ENCODE results near the gene PDE6A.
A peak's percentile ranks its signal among the peaks of the same experiment; 100 is the strongest.

PDE6A gene

DNA sequence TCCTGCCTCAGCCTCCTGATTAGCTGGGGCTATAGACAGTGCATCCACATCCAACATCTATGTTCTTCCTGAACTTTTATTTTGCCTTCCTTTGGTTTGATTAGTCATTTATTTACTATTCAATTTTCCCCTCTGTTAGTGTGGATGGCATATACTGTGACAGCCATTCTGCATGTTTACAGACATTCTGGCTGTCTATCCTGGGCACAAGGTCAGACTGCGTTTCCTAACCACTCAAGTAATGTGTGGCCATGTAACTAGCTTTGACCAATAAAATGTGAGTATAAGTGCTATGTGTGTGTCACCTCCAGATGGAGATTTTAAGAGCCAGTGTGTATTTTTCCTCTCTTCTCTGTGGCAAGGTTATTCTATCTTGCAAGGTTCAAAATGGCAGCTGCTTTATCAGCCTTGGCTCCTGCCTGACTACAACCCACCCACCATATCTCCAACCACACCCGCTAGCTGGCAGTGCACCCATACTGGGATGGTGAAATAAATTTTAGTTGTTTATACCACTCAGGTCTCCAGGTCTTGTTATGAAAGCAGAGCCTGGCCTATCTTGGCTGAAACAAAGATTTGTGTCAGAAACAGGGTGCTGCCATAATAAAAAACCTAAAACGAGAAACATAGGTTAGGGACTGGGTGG lies 32.2 kb downstream of the PDE6A start:
- no peak for DNase-seq (ENCODE audit: low read depth in 1 of 2, low spot score in 1 of 2)
- TF ChIP-seq JUND (IDR thresholded peaks at IDR 0.05; ENCODE audit: low read depth): no peak
- in situ Hi-C loops (cut with HindIII; ENCODE audit: low pct_unique_long_range_greater_than_20kb, low sequenced_read_pairs): no loop called here

DNA sequence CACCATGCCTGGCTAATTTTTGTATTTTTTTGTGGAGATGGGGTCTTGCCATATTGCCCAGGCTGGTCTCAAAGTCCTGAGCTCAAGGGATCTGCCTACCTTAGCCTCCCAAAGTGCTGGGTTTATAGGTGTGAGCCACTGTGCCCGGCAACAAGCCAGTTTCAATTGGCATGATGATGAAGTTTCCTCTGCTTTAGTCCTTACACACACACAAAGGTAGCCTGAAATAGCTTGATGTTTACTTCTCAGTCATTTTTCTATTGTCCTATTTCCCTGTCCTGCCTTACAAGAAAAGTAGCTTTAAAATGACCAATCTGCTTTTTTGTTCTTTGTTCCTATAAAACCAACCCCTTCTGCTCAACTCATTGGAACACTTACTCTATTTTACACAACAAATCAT lies 33.6 kb downstream of the PDE6A start:
- no peak for TF ChIP-seq JUND (IDR thresholded peaks at IDR 0.05; ENCODE audit: low read depth)

DNA sequence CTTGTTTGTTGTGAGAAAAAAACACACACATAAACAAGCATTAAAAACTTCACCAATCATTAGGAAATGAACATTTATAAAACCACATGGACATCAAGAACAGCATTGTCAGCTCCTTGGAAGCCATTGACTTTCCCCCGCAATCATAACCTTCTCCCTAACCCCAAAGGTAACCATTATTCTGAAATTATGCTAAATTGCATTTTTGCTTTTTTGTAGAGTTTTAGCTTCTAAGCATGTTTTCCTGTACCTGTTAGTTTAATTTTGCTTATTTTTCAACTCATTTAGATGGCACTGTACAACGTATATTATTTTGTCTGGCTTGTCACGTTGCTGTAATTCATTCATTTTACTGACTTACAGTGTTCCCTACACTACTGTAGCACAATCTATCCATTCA lies 36.8 kb downstream of the PDE6A start:
- in situ Hi-C loops (cut with HindIII; ENCODE audit: low pct_unique_long_range_greater_than_20kb, low sequenced_read_pairs): no loop called here
- no peak for TF ChIP-seq JUND (IDR thresholded peaks at IDR 0.05; ENCODE audit: low read depth)
- no peak for DNase-seq (ENCODE audit: low read depth in 1 of 2, low spot score in 1 of 2)

More for the DNA sequence above, 33.6 kb downstream of the PDE6A start:
- peak in 1 of 2 experiments; percentile 39 for DNase-seq (ENCODE audit: low read depth in 1 of 2, low spot score in 1 of 2)
- in situ Hi-C loops (cut with HindIII; ENCODE audit: low pct_unique_long_range_greater_than_20kb, low sequenced_read_pairs): no loop called here

DNA sequence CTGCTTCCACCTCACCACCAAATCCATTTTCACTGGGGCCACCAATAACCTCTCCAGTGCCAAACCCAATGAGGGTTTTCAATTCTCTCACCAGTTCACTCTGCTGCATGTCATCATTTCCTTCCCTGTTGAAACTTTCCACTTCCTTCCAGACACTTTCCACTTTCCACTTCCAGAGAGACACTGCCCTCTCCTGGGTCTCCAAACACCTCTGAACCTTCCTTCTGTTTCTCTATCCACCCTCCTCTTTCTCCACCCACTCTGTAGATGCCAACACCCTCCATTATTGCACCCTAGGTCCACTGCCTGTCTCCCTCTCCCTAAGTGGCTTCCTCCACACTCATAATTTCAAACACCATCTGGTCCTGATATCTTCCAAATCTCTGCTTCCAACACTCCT lies 39.6 kb downstream of the PDE6A start:
- in situ Hi-C loops (cut with HindIII; ENCODE audit: low pct_unique_long_range_greater_than_20kb, low sequenced_read_pairs): no loop called here
- peak in 1 of 2 experiments; percentile 35 for DNase-seq (ENCODE audit: low read depth in 1 of 2, low spot score in 1 of 2)
- no peak for TF ChIP-seq JUND (IDR thresholded peaks at IDR 0.05; ENCODE audit: low read depth)

DNA sequence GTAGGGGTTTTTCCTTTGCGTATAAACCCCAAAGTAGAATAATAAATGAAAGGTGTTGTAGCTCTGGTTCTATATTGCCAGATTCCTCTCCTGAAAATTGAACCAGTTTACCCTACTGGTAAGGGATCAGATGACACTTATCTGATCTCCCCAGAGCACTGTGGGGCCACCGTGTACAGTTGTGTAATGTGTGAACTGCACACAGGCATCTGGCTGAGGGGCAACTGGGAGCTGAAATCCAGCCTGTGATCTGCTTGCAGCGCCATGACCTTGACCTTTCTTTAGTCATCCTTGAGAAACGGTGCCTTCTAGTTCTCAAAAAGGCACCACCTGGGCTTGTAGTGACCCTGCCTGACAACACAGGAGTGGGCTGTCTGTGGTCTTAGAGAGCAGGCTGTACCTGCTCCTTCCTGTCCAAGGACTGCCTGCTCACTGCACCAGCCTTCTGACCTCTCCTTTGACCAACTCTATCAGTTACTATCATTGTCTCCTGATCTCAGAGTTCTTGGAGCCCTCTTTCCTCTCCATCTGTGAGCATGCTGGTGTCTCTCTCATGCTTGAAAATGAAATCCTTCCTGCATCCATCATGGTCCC lies 40.2 kb downstream of the PDE6A start:
- DNase-seq (ENCODE audit: low read depth in 1 of 2, low spot score in 1 of 2): peak in 1 of 2 experiments; percentile 39
- in situ Hi-C loops (cut with HindIII; ENCODE audit: low pct_unique_long_range_greater_than_20kb, low sequenced_read_pairs): no loop called here

DNA sequence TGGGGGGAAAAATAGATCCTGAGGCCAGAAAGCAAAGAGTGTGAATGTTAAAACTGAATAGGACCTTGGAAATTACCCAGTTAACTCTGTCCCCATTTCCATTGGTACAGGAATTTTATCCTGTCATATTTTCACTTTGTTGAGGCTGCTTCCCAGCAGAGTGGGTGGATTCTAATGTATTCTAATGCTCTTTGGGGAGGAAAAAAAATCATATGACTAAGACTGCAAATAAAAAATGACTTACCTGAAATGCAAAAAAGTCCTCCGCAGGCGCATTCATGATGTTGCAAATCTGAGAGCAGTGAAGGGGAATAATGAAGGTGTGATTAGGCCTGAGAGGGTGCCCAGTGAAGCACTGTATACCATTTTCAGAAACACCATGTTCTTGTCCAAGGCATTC lies 41.2 kb downstream of the PDE6A start:
- in situ Hi-C loops (cut with HindIII; ENCODE audit: low pct_unique_long_range_greater_than_20kb, low sequenced_read_pairs): no loop called here

More for the DNA sequence above, 40.2 kb downstream of the PDE6A start:
- TF ChIP-seq JUND (IDR thresholded peaks at IDR 0.05; ENCODE audit: low read depth): no peak

DNA sequence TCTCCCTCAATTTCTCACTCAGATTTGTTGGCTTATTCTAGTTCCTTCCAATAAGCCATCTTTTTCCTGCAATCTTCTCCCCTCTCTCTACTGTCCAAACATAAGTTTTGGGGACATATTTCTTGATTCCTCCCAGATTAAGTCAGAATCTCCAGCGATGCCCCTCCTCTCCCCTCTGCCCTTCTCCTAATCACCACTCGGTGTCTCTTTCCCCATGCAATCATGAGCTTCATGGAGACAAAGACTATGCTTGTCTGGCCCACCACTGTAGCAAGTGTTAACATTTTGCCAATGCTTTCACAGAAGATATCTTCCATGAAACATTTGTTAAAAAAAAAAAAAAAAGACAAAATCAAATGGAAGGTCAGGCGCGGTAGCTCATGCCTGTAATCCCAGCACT lies 42.4 kb downstream of the PDE6A start:
- in situ Hi-C loops (cut with HindIII; ENCODE audit: low pct_unique_long_range_greater_than_20kb, low sequenced_read_pairs): no loop called here
- no peak for TF ChIP-seq JUND (IDR thresholded peaks at IDR 0.05; ENCODE audit: low read depth)
- DNase-seq (ENCODE audit: low read depth in 1 of 2, low spot score in 1 of 2): no peak

More for the DNA sequence above, 41.2 kb downstream of the PDE6A start:
- no peak for TF ChIP-seq JUND (IDR thresholded peaks at IDR 0.05; ENCODE audit: low read depth)
- no peak for DNase-seq (ENCODE audit: low read depth in 1 of 2, low spot score in 1 of 2)

DNA sequence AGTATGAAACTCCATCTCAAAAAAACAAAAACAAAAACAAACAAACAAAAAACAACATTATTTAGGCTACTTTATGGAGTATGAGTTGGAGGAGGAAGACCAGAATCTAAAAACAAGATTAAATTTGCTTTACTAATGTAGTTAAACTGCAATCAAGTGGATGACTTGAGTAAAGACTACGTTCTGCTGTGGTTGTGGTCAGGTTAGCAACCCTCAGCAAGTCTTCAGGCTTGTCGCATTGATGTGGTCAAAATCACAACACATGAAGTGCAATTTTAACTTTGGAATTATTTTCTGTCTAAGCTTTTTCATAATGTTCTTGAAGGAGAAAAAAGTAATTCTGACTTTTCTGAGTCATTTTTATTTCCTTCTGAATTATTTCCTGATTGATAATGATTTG lies 43.1 kb downstream of the PDE6A start:
- no peak for DNase-seq (ENCODE audit: low read depth in 1 of 2, low spot score in 1 of 2)
- no peak for TF ChIP-seq JUND (IDR thresholded peaks at IDR 0.05; ENCODE audit: low read depth)
- in situ Hi-C loops (cut with HindIII; ENCODE audit: low pct_unique_long_range_greater_than_20kb, low sequenced_read_pairs): no loop called here

DNA sequence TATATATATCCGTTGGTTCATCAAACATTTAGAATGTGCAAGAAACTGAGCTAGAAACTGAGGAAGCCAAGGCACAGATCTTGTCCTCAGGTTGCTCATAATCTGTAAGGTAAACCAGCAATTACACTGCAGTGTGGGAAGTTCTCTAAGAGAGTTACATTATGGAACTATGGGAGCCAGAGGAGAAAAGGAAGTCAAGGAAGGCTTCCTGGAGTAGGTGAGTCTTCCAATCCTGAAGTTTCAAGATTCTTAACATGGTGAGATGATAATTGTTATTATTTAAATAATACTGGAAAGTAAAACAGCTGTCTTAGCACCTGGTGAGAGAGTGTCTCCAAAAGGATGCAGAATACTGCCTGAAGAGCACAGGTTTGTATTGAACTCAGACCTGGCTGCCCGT lies 44.2 kb downstream of the PDE6A start:
- in situ Hi-C loops (cut with HindIII; ENCODE audit: low pct_unique_long_range_greater_than_20kb, low sequenced_read_pairs): no loop called here
- no peak for DNase-seq (ENCODE audit: low read depth in 1 of 2, low spot score in 1 of 2)
- TF ChIP-seq JUND (IDR thresholded peaks at IDR 0.05; ENCODE audit: low read depth): no peak

DNA sequence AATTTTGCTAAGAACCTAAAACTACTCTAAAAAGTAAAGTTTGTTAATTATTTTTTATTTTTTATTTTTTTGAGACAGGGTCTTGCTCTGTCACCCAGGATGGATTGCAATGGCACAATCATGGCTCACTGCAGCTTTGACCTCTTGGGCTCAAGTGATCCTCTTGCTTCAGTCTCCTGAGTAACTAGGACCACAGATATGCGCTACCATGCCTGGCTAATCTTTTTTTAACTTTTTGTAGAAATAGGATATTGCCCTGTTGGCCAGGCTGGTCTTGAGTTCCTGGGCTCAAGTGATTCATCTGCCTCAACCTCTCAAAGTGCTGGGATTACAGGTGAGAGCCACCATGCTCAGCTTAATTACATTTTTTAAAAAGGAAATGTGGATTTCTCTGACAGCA lies 45.8 kb downstream of the PDE6A start:
- in situ Hi-C loops (cut with HindIII; ENCODE audit: low pct_unique_long_range_greater_than_20kb, low sequenced_read_pairs): no loop called here
- TF ChIP-seq JUND (IDR thresholded peaks at IDR 0.05; ENCODE audit: low read depth): no peak

DNA sequence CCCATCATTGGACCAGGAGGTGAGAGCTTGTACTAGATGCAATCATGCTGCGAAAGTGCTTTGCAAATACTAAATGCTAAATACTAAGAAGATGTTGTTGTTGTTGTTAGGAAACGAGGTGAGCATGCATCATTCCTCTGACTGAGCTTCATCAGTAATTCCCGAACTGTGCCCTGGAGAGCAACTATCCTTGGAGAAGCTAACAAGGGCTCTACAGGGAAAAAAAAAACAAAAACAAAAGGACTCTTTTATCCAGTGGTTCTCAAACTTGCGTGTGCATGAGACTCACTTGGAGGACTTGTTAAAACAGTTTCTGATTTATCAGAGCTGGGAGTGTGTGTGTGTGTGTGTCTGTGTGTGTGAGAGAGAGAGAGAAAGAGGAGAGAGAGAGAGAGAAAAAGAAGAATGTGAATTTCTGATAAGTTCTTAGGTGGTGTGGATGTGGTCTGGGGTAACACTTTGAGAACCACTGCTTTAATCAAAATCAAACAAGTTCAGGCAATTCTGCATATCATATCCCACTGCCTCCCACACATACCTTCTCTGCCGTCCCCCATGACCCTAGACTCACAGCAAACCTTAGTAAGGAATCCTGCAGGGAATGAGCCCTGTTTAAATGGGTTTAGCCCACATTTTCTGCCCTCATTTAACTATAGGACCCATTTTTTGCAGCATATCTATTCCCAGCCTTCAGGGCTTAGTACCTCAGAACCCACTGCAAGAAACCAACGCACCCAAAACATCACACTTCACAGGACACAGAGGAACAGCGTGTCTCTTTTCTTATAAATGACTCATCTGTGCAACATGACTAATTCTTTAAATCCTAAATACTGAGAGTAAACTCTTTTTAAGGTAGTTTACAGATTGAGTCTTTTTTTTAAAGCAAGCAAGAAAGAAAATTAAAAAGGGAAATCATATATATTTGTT lies 48.9 kb downstream of the PDE6A start:
- TF ChIP-seq JUND (IDR thresholded peaks at IDR 0.05; ENCODE audit: low read depth): no peak
- no peak for DNase-seq (ENCODE audit: low read depth in 1 of 2, low spot score in 1 of 2)
- in situ Hi-C loops (cut with HindIII; ENCODE audit: low pct_unique_long_range_greater_than_20kb, low sequenced_read_pairs): no loop called here

More for the DNA sequence above, 45.8 kb downstream of the PDE6A start:
- DNase-seq (ENCODE audit: low read depth in 1 of 2, low spot score in 1 of 2): no peak

DNA sequence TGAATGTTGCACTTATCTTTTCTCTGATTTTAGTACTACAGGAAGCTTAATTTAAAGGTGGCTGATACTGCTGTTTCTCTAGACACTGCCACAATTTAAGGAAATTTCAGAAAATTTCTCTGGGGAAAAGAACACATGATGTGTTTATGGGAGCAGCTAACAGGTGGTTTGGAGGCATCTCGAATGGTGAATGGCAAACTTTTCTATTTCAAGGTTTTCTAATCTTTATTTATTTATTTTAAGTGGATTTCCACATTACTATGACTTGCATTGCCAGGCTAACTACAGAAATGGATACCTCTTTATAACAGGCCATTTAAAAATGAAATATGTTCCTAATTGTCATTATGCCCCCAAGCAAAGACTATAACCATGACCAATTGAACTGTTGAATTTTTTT lies 50.4 kb downstream of the PDE6A start:
- TF ChIP-seq JUND (IDR thresholded peaks at IDR 0.05; ENCODE audit: low read depth): no peak
- in situ Hi-C loops (cut with HindIII; ENCODE audit: low pct_unique_long_range_greater_than_20kb, low sequenced_read_pairs): no loop called here
- DNase-seq (ENCODE audit: low read depth in 1 of 2, low spot score in 1 of 2): no peak

Data from T47D (cell line).